SJSA1 (cell line): ENCODE results near the gene FHIT. TPM values are rescaled to one million over a fixed set of nuclear protein-coding genes. Genes with fewer than 3 reads are reported as not detected.

ENCODE experiments used
- DNase-seq, 2 experiments: peaks; one replicate each; pipeline ENCODE4 v3.0.0-alpha.2; 2015 to 2020; ENCODE audit warnings: low spot score in 2 of 2, low read depth in 1 of 2
- H3K27ac ChIP-seq: fragments of 250-450 bp; sonication (Bioruptor Pico); 2 replicates; pipeline ENCODE4 v1.5.1; 2020; ENCODE audit warnings: mild to moderate bottlenecking, moderate library complexity
- H3K27me3 ChIP-seq: fragments of 250-450 bp; sonication (Bioruptor Pico); replicated peaks from 2 replicates; pipeline ENCODE4 v1.5.1; 2020; ENCODE audit warnings: mild to moderate bottlenecking, moderate library complexity
- H3K36me3 ChIP-seq: fragments of 250-450 bp; sonication (Bioruptor Pico); 2 replicates; pipeline ENCODE4 v1.5.1; 2020; ENCODE audit warnings: mild to moderate bottlenecking
- H3K4me1 ChIP-seq: fragments of 250-450 bp; sonication (Bioruptor Pico); replicated peaks from 2 replicates; pipeline ENCODE4 v1.6.1; 2021; ENCODE audit warnings: mild to moderate bottlenecking
- H3K4me3 ChIP-seq: fragments of 250-450 bp; sonication (Bioruptor Pico); 2 replicates; pipeline ENCODE4 v1.5.1; 2020; ENCODE audit warnings: mild to moderate bottlenecking
- H3K9me3 ChIP-seq: fragments of 250-450 bp; sonication (Bioruptor Pico); replicated peaks from 2 replicates; pipeline ENCODE4 v1.5.1; 2020; ENCODE audit warnings: mild to moderate bottlenecking
- total RNA-seq: library from RNA; depleted of rRNA; stranded (reverse); fragments of >200 nt; shearing (Covaris generic); gene quantifications from 2 replicates; pipeline ENCODE4 v1.2.3, GENCODE V29; 2014

The FHIT gene
- total RNA-seq, 1 experiment from 2014 or later: not detected

- DNase-seq: no peak
- H3K27me3 ChIP-seq: no peaks in the 10 kb centered on the region
- H3K4me3 ChIP-seq: no peak overlapping the region
- no peaks in the 10 kb centered on the region for H3K9me3 ChIP-seq
- no peaks in the 10 kb centered on the region for H3K36me3 ChIP-seq
- H3K4me1 ChIP-seq: no peaks in the 10 kb centered on the region
- H3K27ac ChIP-seq: no peak overlapping the region
These were observed 815.2 kb downstream of the FHIT start for GRCh38 chr3:60435941-60436650.

GRCh38 chr3:60434950-60435349, 816.3 kb downstream of the FHIT start:
- DNase-seq: no peak
- no peak overlapping the region for H3K4me3 ChIP-seq
- no peaks in the 10 kb centered on the region for H3K27me3 ChIP-seq
- no peaks in the 10 kb centered on the region for H3K9me3 ChIP-seq
- no peaks in the 10 kb centered on the region for H3K36me3 ChIP-seq
- H3K27ac ChIP-seq: no peak overlapping the region
- no peaks in the 10 kb centered on the region for H3K4me1 ChIP-seq

- no peaks in the 10 kb centered on the region for H3K4me1 ChIP-seq
- no peaks in the 10 kb centered on the region for H3K36me3 ChIP-seq
- H3K4me3 ChIP-seq: no peak overlapping the region
- no peak for DNase-seq
- H3K27me3 ChIP-seq: no peaks in the 10 kb centered on the region
- H3K9me3 ChIP-seq: no peaks in the 10 kb centered on the region
- no peak overlapping the region for H3K27ac ChIP-seq
These were observed 816.9 kb downstream of the FHIT start for GRCh38 chr3:60434323-60434722.

- no peaks in the 10 kb centered on the region for H3K4me1 ChIP-seq
- H3K27me3 ChIP-seq: no peaks in the 10 kb centered on the region
- no peak overlapping the region for H3K4me3 ChIP-seq
- H3K27ac ChIP-seq: no peak overlapping the region
- no peaks in the 10 kb centered on the region for H3K36me3 ChIP-seq
- DNase-seq: no peak
- no peaks in the 10 kb centered on the region for H3K9me3 ChIP-seq
These were observed 819.7 kb downstream of the FHIT start for GRCh38 chr3:60431599-60431958.

GRCh38 chr3:60430205-60430604, 821.0 kb downstream of the FHIT start:
- DNase-seq: no peak
- H3K9me3 ChIP-seq: no peaks in the 10 kb centered on the region
- no peaks in the 10 kb centered on the region for H3K36me3 ChIP-seq
- H3K27ac ChIP-seq: no peak overlapping the region
- no peak overlapping the region for H3K4me3 ChIP-seq
- H3K27me3 ChIP-seq: no peaks in the 10 kb centered on the region
- no peaks in the 10 kb centered on the region for H3K4me1 ChIP-seq

GRCh38 chr3:60427109-60427508, 824.1 kb downstream of the FHIT start:
- no peak for DNase-seq
- Histone ChIP-seq H3K27me3 (no peaks in the 10 kb centered on the region), H3K4me1 (no peaks in the 10 kb centered on the region), H3K27ac (no peak overlapping the region), H3K36me3 (no peaks in the 10 kb centered on the region), H3K4me3 (no peak overlapping the region), H3K9me3 (no peaks in the 10 kb centered on the region)

- no peaks in the 10 kb centered on the region for H3K27me3 ChIP-seq
- H3K4me1 ChIP-seq: no peaks in the 10 kb centered on the region
- DNase-seq: no peak
- no peaks in the 10 kb centered on the region for H3K36me3 ChIP-seq
- no peak overlapping the region for H3K4me3 ChIP-seq
- no peaks in the 10 kb centered on the region for H3K9me3 ChIP-seq
- no peak overlapping the region for H3K27ac ChIP-seq
These were observed 826.3 kb downstream of the FHIT start for GRCh38 chr3:60424942-60425341.

- Histone ChIP-seq H3K36me3 (no peaks in the 10 kb centered on the region), H3K27me3 (no peaks in the 10 kb centered on the region), H3K4me3 (no peak overlapping the region), H3K9me3 (no peaks in the 10 kb centered on the region), H3K4me1 (no peaks in the 10 kb centered on the region), H3K27ac (no peak overlapping the region)
- DNase-seq: no peak
These were observed 827.2 kb downstream of the FHIT start for GRCh38 chr3:60424034-60424433.

- no peak for DNase-seq
- H3K36me3 ChIP-seq: no peaks in the 10 kb centered on the region
- H3K4me3 ChIP-seq: no peak overlapping the region
- H3K27me3 ChIP-seq: no peaks in the 10 kb centered on the region
- H3K27ac ChIP-seq: no peak overlapping the region
- no peaks in the 10 kb centered on the region for H3K4me1 ChIP-seq
- H3K9me3 ChIP-seq: no peaks in the 10 kb centered on the region
These were observed 827.7 kb downstream of the FHIT start for GRCh38 chr3:60423556-60423955.

GRCh38 chr3:60421749-60422446, 829.4 kb downstream of the FHIT start:
- no peaks in the 10 kb centered on the region for H3K9me3 ChIP-seq
- no peak for DNase-seq
- no peak overlapping the region for H3K4me3 ChIP-seq
- no peaks in the 10 kb centered on the region for H3K4me1 ChIP-seq
- no peaks in the 10 kb centered on the region for H3K27me3 ChIP-seq
- H3K36me3 ChIP-seq: no peaks in the 10 kb centered on the region
- H3K27ac ChIP-seq: no peak overlapping the region

- Histone ChIP-seq H3K27me3 (no peaks in the 10 kb centered on the region), H3K36me3 (no peaks in the 10 kb centered on the region), H3K27ac (no peak overlapping the region), H3K4me1 (no peaks in the 10 kb centered on the region), H3K4me3 (no peak overlapping the region), H3K9me3 (no peaks in the 10 kb centered on the region)
- DNase-seq: no peak
These were observed 833.7 kb downstream of the FHIT start for GRCh38 chr3:60417576-60417975.

GRCh38 chr3:60414011-60414410, 837.2 kb downstream of the FHIT start:
- no peak for DNase-seq
- Histone ChIP-seq H3K4me3 (no peak overlapping the region), H3K27me3 (no peaks in the 10 kb centered on the region), H3K36me3 (no peaks in the 10 kb centered on the region), H3K4me1 (no peaks in the 10 kb centered on the region), H3K27ac (no peak overlapping the region), H3K9me3 (no peaks in the 10 kb centered on the region)

- DNase-seq: no peak
These were observed 837.7 kb downstream of the FHIT start for GRCh38 chr3:60413551-60413950.

GRCh38 chr3:60403866-60404265, 847.4 kb downstream of the FHIT start:
- Histone ChIP-seq H3K36me3 (no peaks in the 10 kb centered on the region), H3K9me3 (no peaks in the 10 kb centered on the region), H3K27me3 (no peaks in the 10 kb centered on the region), H3K4me1 (no peaks in the 10 kb centered on the region), H3K27ac (no peak overlapping the region), H3K4me3 (peak overlapping the region; percentile 13)
- DNase-seq: peak in 1 of 2 experiments; percentile 1

More at GRCh38 chr3:60413551-60413950, 837.7 kb downstream of the FHIT start:
- H3K9me3 ChIP-seq: no peaks in the 10 kb centered on the region
- no peaks in the 10 kb centered on the region for H3K27me3 ChIP-seq
- no peaks in the 10 kb centered on the region for H3K36me3 ChIP-seq
- H3K27ac ChIP-seq: no peak overlapping the region
- no peaks in the 10 kb centered on the region for H3K4me1 ChIP-seq
- H3K4me3 ChIP-seq: no peak overlapping the region
